ENCODE measurements around the gene SIK2.
A peak's percentile ranks its signal among the peaks of the same experiment; 100 is the strongest.
"Not testable (repeated sequence)": the region's sequence is repeated elsewhere in the genome, so short reads cannot be mapped to it uniquely, and the experiment has no call there.

The SIK2 gene

DNA sequence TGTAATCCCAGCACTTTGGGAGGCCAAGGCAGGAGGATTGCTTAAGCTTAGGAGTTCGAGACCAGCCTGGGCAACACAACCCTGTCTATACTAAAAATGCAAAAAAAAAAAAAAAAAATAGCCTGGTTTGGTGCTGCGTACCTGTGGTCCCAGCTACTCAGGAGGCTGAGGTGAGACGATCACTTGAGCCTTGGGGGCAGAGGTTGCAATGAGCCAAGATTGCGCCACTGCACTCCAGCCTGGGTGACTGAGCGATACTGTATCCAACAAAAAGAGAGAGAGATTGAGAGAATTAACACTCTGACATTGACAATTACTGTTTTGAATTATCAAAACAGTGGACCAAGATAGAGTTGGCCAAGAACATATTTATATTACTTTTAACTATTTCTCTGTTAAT is 53.7 kb downstream of the SIK2 start:
- no peak for DNase-seq (ENCODE audit: extremely low spot score)
- TF ChIP-seq, protein P1, sequence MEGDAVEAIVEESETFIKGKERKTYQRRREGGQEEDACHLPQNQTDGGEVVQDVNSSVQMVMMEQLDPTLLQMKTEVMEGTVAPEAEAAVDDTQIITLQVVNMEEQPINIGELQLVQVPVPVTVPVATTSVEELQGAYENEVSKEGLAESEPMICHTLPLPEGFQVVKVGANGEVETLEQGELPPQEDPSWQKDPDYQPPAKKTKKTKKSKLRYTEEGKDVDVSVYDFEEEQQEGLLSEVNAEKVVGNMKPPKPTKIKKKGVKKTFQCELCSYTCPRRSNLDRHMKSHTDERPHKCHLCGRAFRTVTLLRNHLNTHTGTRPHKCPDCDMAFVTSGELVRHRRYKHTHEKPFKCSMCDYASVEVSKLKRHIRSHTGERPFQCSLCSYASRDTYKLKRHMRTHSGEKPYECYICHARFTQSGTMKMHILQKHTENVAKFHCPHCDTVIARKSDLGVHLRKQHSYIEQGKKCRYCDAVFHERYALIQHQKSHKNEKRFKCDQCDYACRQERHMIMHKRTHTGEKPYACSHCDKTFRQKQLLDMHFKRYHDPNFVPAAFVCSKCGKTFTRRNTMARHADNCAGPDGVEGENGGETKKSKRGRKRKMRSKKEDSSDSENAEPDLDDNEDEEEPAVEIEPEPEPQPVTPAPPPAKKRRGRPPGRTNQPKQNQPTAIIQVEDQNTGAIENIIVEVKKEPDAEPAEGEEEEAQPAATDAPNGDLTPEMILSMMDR (IDR thresholded peaks at IDR 0.05; ENCODE audit: control extremely low read depth, extremely low read depth, low read depth, missing control alignments): no peak
- POLR2A ChIA-PET: no interaction called here
- CTCF ChIA-PET: interaction anchor here (1.0 to 1.2 kb wide), 2 partner anchors 40 to 56 kb away, joined by 3 read pairs; no protein-coding TSS in a partner anchor

DNA sequence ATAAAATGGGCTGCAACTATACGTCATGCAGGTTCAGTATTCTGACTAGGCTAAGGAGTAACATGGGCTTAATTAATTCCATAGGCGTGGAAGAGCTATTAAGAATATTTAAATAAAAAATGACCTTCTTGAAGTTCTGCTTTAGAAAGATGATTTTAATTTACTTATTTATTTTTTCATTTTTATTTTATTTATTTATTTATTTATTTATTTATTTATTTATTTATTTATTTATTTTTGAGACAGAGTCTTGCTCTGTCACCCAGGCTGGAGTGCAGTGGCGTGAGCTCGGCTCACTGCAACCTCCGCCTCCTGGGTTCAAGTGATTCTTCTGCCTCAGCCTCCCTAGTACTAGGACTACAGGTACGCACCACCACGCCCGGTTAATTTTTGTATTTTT is 55.7 kb downstream of the SIK2 start:
- POLR2A ChIA-PET; DNase-seq (ENCODE audit: extremely low spot score): not testable (repeated sequence)
- CTCF ChIA-PET: interaction anchor here (3.3 kb wide), 1 partner anchor 12 kb away, joined by 18 read pairs; no protein-coding TSS in a partner anchor

DNA sequence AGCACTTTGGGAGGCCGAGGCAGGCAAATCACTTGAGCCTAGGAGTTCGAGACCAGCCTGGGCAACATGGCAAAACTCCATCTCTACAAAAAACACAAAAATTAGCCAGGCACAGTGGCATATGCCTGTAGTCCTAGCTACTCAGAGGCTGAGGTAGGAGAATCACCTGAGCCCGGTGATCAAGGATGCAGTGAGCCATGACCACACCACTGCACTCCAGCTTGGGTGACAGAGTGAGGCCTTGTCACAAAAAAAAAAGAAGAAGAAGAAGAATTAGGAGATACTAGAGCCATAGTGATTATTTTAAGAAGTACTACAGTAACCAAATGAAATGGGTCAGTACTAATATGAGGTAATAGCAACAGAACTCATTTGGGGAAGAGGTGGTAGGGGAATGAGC is 56.2 kb downstream of the SIK2 start:
- DNase-seq (ENCODE audit: extremely low spot score); POLR2A ChIA-PET: not testable (repeated sequence)
- CTCF ChIA-PET: interaction anchor here (3.3 kb wide), 1 partner anchor 11 kb away, joined by 18 read pairs; no protein-coding TSS in a partner anchor

DNA sequence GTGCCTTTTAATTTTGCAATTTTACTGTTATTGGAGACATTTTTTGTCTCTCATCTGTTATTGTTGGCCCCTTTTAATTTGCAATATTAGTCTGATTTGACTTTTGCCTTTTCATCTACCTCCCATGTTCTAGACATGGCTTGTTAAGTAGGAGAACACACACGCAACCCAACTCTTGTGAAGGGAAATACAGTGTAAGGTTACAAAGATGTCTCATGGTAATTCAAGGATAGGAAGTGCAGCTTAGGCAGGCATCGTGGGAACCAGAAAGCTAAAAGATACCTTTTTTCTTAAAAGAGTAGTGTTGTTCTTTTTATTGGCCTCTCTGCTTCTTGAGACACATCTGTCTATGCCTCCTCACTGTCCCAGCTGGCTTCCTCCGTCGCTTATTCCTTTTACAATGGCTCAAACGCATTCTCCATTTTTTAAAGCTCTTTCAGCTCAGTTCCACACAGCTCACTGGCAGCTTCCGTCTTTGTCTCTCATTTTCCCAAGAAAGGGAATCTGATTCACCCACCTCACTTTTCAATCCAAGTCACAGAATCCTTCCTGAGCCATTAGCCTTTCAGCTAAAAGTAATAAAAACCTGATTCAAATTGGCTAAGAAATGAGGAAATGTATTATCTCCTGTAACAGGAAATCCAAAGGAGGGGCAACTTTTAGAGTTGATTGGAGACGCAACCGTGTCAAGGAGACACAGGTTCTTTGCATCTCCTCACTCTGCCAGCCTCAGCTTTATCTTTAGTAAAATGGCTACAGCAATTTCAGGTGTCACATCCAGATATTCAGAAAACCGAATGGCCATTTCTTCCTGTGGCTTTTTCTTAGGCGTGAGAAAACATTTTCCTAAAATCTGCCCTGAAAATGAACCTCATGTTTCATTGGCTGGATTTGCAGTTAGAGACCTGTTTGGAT is 57.2 kb downstream of the SIK2 start:
- TF ChIP-seq, protein P1 (IDR thresholded peaks at IDR 0.05; ENCODE audit: control extremely low read depth, extremely low read depth, low read depth, missing control alignments): no peak
- POLR2A ChIA-PET: no interaction called here
- CTCF ChIA-PET: interaction anchor here (0.9 to 3.3 kb wide), 7 partner anchors 9 to 117 kb away, joined by 3 to 18 read pairs (median 3); no protein-coding TSS in a partner anchor
- DNase-seq (ENCODE audit: extremely low spot score): no peak

DNA sequence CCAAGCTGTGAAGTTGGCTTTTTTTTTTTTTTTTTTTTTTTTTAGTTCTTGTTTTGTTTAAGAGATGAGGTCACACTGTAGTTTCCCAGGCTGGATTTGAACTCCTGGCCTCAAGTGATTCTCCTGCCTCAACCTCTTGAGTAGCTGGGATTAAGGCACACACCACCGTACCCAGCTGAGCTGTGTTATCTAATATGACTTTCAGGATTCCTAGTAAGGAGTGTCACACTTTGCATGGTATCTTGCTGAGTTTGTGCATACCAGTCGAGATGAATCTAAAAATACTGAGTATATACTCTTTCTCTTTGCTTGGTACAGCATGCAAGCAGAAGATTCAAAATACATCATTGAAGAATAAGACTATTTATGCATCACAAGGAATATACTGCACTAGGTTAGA is 58.6 kb downstream of the SIK2 start:
- TF ChIP-seq, protein P1 (IDR thresholded peaks at IDR 0.05; ENCODE audit: control extremely low read depth, extremely low read depth, low read depth, missing control alignments): no peak
- no peak for DNase-seq (ENCODE audit: extremely low spot score)
- CTCF ChIA-PET: interaction anchor here (1.1 to 3.3 kb wide), 3 partner anchors 9 to 117 kb away, joined by 3 to 18 read pairs (median 4); no protein-coding TSS in a partner anchor
- POLR2A ChIA-PET: no interaction called here

DNA sequence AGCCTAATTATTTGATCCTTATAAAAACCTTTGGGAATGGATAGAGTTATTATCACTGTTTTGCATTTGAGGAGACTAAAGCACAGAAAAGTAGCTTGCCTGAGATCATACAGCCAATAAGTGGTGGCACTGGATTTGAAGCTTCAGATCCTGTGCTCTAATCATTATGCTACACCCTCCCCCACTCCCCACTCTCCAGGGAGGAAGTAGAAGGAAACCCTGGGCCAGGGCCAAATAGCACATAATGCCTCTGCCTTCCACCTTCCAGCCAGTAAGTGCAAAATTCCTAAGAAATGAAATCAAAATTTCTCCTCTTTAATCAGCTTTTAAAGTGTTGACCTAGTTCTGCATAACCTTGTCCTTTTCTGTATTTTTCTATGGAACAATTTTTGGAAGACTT is 61.6 kb downstream of the SIK2 start:
- no peak for DNase-seq (ENCODE audit: extremely low spot score)
- ChIA-PET CTCF (interaction anchor here (1.4 to 2.0 kb wide), 3 partner anchors 12 to 38 kb away, joined by 3 to 5 read pairs (median 5); no protein-coding TSS in a partner anchor), POLR2A (no interaction called here)
- TF ChIP-seq, protein P1 (IDR thresholded peaks at IDR 0.05; ENCODE audit: control extremely low read depth, extremely low read depth, low read depth, missing control alignments): no peak

DNA sequence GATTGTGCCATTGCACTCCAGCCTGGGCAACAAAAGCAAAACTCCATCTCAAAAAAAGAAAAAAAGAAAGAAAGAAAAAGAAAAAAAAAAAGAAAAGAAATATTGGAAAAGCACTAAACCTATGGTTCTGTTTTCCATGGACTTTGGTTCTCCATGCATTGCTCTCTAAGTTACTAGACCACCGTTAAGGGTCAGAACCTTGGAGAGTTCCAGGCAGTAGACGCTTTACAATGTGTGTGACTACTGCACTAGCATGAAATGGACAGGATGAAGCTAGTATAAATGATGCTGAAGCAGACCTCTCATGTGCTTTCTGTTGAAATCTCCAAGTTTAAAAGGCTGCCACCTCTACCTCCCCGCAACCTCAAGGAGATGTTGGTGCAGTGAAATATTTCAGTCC is 63.5 kb downstream of the SIK2 start:
- peak; percentile 8 for DNase-seq (ENCODE audit: extremely low spot score)
- ChIA-PET POLR2A (interaction anchor here (0.6 kb wide), 1 partner anchor 1565 kb away, joined by 4 read pairs; no protein-coding TSS in a partner anchor), CTCF (interaction anchor here (2.0 kb wide), 1 partner anchor 10 kb away, joined by 5 read pairs; no protein-coding TSS in a partner anchor)
- TF ChIP-seq, protein P1 (IDR thresholded peaks at IDR 0.05; ENCODE audit: control extremely low read depth, extremely low read depth, low read depth, missing control alignments): no peak
